Hematopoietic multipotent progenitor cell treated with erythropoietin and hydrocortisone succinate and interleukin-3 and kit ligand, for 8 days (in vitro differentiated cells): Measurements from ENCODE around the gene ONECUT3.
"Not testable (repeated sequence)": the region's sequence is repeated elsewhere in the genome, so short reads cannot be mapped to it uniquely, and the experiment has no call there.

Source experiments
- DNase-seq: peaks from one replicate; pipeline ENCODE4 v3.0.0-alpha.2; 2015

The ONECUT3 gene

DNA sequence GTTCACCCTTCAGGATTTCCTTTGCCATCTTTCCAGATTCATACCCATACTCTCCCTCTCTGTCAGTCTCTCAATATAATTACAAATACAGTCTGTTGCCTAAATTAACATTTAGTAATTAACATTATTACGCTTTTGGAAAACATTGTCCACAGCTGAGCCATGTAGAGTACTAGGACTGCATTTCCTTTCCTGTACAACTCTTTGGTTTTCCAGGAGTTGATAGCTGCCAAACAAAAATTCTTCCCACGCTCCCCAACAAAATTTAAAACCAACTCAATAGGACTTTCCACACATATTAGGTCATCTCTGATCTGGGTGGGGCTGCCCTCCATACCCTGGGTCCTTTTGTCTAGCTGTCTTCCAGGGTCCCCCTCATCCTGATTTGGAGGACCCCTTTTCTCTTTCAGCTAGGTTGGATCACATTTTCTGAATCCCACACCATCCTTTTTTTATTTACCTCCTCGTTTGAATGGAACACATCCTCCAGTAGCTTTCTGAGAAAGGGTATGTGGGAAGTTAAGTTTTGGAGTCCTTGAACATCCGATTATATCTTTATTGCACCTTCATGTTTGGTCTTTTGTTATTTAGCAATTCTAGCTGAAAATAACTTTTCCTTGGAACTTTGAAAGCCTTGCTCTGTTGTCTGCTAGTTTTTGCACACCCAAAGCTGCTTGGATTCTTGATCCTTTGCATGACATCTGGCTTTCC is 17.7 kb downstream of the ONECUT3 start:
- DNase-seq = no peak

DNA sequence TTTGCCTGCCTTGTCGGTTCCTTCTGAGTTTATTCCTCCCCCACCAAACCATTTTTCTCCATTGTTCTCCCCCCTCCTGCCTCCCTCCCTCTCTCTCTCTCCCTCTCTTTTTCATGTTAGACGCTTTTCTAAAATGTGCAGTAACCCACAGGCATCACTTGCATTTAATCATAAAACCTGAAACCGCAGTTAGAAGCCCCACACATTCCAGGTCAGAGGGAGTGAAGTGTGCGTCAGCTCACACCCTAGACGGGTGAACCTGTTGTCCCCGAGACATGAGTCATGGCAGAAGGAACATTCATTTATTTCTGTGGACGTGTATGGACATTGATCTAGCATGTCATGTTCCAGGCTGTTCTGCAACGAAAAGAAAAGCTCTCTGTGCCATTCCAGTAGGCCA is 19.9 kb downstream of the ONECUT3 start:
- DNase-seq = no peak

DNA sequence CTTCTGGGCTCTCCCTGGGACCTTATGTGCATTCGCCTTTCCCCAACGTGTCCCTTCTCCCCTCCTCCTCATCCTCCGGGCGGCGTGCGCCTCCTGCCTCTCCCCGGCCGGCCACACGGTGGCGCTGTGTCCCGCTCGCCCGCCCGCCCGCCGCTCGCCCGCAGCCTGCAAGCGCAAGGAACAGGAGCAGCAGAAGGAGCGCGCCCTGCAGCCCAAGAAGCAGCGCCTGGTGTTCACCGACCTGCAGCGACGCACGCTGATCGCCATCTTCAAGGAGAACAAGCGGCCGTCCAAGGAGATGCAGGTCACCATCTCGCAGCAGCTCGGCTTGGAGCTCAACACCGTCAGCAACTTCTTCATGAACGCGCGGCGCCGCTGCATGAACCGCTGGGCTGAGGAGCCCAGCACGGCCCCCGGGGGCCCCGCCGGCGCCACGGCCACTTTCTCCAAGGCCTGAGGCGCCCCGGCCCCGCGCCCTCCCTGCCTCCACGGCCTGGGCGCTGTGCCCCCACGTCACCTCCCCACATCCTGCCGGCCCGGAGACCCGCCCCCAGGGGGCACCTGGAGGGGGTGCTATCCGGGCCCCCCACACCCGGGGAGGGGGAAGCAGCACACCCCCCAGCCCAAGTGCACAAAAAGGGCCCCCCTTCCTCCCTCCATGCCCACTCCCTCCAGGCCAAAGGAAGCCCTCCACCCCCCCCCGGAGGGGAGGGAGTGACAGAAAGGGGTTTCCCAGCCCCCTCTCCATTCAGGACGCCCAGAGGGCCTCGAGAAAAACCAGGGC is 21.9 kb downstream of the ONECUT3 start:
- DNase-seq = peak; percentile 34

DNA sequence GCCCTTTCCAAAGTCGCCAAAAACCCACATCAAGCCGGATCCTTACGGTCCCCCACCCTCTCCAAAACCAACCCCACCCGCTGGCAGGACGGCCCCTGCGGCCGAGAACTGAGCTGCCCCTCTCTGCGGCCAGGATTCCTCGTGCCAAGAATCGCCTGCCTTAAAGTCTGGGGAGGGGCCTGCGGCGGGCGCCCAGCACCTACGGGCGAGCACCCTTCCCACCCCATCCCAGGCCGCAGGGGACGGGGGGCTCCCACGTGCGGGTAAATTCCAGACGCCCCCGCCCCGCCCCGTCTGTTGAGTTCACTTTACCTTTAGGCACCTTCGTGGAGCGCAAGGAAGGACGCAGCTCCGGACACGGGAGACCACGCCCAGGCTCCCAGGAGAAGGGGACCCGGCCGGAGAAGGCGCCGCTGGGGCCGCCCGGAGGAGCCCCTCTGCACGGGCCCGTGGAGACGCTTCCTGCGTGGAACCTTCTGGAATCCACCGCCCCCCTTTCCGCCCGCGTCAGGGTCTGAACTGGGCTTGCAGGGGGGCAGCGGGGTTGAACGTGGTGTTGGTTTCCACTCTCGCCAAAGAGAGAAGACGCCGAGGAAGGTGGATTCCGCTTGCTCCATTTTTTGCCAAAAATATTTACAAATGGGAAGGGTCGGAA is 22.8 kb downstream of the ONECUT3 start:
- DNase-seq = no peak

DNA sequence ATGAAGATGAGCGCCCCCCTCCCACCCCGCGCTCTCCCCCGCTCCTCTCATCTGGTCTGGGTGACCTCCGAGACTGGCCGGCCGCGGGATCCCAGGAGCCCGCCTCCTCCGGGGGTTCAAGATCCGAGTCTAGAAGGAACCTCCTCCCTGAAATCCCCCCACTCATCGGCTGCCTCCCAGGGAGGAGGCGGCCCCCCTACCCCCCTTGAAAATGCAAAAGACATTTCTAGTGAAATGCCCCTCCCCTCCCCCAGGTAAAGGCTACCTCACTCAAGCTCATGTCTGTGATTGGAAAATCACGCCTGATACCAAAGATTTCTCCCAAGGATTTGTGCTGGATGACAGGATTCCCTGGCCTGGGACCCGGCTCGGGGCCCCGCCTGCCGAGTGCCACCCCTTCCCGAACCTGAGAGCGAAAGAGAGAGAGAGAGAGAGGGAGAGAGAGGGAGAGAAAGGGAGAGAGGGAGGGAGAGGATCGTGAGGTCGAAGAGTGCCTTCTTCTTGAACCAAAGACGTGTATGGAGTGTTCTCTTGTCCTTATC is 23.4 kb downstream of the ONECUT3 start:
- DNase-seq = no peak

DNA sequence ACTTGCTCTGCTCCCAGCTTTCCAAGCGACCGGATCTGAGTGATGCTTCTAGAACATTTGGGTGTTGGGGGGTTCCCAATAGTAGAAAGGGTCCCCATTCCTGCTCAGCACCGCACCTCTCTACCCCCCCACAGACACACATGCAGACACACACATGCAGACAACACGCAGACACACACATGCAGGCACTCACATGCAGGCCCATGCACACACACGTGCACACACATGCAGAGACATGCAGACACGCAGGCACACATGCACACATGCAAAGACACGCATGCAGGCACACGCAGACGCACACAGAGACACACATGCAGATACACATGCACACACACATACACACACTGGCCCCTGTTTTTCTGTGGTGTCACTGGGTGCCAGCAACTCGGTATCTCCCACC is 23.8 kb downstream of the ONECUT3 start:
- DNase-seq = no peak

DNA sequence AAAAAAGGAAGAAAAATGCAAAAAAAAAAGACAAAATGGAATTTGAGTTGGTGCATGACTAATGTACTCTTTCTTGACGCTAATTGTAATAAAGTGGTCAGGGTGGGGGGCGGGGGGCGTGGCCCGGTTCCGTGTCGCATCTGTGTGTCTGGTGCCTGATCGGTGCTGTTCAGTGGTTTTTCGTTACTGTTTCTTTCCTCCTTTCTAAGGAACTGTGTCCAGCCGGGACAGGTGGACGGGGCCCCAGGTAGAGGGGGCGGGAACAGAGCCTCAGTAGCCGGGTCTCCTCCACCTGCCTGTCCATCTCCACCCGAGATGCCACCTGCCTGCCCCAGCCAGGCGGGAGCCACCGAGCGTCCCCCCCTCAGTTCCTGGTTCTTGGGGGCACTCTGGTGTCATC is 26.3 kb downstream of the ONECUT3 start:
- no peak for DNase-seq

DNA sequence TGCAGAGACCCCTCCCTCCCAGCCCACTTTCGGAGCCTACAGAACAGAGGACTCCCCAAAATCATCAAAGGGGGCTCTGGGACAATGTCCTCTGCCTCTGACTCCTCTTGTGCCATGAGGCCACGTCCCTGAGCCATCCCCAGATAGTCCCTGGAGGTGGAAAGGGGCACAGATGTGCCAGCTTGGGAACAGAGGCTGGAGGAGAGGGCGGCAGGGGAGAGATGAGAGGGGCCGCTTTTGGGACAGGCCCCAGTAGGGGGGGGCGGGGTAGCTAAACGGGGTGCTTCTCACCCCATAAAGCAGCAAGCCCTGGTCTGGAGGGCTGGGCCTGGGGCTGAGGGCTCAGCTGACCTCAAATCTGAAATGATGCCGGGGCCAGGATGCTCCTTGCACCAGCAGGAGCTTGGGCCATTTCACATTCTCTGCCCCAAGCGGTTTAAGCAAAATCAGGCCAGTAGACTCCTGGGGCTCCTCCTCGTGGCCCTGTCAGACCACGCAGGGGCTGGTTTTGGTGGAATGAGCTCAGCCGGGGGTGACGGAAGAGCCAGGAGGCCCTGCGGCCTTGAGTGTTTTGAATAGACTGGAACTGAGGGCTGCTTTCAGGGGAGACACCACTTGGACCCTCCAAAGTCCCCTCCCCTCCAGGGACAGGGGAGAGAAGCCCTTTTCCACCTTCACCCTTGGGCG is 27.1 kb downstream of the ONECUT3 start:
- DNase-seq = peak; percentile 41

DNA sequence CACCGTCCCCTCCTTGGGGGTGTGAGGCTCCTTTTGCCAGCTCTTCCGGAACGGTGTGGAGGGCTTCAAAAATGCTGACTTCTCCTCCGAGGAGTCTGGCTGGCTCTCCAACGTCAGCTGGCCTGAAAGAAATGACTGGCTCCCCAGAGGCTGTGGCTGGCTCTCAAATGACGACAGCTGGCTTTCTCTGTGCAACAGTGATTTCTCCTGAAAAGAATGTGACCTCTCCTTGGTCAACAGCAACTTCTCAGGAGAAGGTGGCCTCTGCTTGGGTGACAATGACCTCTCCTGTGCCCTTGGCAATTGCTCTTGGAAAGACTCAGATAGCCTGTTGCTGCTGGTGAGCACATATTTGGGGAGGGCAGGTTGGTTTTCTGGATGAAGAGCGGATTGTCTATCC is 29.2 kb downstream of the ONECUT3 start:
- DNase-seq = no peak

DNA sequence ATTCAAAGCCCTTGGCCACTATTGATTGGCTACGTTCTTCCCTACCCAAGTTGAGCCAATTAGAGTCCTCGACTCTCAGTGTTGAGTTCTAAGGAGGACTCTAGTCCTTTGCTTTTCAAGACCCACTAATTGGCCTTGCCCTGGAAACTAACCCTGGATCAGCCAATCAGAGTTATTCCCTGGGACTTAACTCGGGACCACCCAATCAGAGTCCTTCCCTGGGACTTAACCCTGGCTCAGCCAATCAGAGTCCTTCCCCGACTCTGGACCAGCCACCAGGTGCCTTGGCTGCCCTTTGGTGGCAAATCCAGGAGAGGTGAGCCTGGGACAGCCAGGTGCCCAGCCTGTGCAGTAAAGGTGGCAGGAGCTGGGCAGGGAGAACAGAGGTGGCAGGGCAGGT is 30.0 kb downstream of the ONECUT3 start:
- no peak for DNase-seq

DNA sequence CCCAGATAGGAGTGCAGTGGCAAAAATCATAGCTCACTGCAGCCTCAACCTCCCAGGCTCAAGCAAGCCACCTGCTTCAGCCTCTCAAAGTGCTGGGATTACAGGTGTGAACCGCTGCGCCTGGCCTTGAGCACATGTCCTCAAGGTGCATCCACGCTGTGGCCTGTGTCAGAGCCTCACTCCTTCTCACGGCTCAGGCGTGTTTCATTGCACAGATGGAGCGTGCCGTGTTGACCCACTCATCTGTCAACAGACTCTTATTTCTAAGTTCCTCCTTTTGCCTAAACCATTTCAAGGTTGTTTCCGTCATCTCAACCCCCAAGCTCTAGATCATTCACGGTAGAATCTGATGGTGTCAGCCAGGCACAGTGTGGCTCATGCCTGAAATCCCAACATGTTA is 30.6 kb downstream of the ONECUT3 start:
- no peak for DNase-seq

DNA sequence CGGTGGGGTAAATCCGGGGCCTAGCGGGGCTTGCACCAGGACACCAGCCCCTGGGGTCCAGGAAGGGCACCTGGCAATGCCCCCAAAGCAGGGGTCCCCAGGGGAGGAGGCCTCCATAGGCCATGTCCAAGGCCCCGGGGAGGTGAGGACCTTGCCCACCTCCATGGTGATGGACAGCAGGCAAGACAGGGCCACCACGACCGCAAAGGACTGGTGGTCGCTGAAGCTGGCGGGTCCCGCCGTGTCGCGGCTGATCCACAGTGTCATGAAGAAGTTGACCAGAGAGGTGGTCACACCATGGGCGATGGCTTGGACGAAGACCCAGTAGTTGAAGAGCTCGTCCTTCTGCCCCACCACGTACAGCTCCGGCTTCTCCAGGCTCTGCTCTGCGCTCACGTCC is 32.0 kb downstream of the ONECUT3 start:
- DNase-seq = no peak

DNA sequence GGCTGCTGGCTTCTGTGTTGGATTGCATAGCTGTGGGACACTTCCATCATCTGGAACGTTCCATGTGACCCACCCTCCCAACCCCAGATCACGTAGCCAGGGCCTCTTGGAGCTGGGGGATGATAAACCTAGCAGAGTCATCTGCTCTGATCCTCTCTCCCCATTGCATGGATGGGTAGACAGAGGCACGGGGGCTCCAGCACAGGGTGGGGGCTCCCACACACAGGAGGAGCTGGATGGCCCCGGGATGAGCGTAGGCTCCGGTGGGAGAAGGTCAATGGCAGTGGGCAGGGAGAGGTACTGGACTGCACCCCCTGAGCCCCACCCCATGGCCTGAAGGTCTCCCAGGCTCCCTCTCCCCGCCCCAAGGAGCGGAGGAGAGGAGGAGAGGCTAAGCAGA is 33.4 kb downstream of the ONECUT3 start:
- no peak for DNase-seq

DNA sequence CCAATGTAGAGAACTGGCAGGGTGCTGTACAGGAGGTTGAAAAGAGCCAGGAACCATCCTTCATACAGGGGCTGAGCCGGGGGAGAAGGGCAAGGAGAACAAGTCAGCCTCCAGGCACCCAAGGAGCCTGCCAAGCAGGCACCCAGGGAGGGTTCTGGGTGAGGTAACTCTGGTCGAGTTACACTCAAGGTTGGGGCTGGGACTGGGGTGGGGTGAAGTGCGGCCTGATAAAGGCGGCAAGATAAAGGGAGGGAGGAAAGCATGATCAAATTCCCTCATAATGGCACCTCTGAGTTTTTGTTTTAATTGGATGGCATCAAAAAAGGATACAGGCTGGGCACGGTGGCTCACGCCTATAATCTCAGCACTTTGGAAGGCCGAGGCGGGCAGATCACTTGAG is 33.8 kb downstream of the ONECUT3 start:
- DNase-seq = peak; percentile 15

DNA sequence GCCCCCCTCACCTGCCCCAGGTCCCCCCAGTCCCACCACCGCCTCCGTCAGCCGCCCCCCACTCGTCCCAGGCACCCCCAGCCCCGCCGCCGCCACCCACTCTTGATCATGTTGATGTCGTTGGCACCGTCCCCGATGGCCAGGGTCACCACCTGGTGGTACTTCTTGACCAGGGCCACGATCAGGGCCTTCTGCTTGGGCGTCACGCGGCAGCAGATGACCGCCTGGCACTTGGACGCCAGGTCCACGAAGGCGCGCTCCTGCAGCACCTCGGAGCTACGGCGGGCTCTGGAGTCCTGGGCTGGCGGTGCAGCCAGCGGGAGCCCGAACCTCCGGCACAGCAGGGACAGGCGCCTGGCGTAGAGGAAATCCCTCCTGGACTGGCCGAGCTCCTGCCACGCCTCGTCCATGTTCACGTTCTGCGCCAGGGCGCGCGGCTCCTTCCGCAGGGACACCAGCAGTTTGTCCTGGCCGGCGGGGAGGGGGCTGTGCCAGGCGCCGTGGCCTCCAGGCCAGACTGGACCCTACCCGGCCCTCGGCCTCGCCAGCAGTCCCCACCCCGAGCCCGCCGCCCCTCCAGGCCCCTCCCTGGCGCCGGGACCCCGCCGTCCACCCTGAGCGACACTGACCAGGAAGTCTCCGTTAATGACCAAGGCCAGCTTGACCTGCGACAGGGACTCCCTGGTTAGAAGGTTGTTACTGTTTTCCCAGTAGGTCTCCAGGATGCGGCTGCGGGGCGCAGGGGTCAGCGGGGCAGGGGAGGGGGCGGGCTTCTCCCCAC is 36.1 kb downstream of the ONECUT3 start:
- no peak for DNase-seq

DNA sequence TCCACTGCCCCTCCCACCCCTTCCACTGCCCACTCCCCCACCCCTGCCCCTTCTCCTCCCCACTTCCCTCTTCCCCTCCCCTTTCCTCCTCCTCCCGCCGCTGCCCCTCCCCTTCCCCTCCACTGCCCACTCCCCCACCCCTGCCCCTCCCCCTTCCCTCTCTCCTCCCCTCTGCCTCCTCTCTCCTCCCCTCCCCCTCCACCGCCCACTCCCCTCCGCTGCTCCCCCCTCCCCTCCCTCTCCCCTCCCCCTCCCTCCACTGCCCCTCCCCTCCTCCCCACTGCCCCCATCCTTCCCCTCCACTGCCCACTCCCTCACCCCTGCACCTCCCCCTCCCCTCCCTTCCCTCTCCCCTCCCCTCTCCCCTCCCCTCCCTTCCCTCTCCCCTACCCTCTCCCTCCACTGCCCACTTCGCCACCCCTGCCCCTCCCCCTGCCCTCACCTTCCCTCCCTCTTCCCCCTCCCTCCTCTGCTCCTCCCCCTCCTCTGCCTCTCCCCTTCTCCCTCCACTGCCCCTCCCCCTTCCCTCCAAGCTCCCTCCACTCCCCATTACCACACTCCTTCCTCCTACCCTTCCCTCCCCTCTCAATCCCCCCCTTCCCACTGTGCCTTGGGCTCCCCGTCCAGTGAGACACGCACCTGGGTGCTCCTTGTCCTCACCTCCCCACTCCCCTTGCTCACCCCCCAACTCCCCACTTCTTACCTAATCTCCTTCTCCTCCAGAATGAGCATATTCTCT is 36.9 kb downstream of the ONECUT3 start:
- no peak for DNase-seq

DNA sequence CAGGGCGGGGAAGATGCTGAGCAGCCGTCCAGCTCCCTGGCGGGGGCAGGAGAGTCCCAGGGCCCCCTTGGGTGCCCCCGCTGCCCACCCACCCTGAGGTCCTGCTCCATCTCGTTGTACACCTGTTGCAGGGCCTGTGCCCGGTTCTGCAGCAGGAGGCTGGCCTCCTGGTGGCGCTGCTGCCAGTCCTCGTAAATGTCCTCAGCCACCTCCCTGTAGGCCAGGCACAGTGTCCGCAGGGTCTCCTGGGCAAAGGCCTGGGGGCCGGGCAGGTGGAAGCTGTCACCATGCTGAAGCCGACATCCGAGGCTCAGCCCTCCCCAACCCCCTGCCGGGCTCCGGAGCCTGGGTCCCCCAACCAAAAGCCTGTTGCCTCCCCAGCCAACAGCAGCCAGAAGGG is 38.6 kb downstream of the ONECUT3 start:
- no peak for DNase-seq

DNA sequence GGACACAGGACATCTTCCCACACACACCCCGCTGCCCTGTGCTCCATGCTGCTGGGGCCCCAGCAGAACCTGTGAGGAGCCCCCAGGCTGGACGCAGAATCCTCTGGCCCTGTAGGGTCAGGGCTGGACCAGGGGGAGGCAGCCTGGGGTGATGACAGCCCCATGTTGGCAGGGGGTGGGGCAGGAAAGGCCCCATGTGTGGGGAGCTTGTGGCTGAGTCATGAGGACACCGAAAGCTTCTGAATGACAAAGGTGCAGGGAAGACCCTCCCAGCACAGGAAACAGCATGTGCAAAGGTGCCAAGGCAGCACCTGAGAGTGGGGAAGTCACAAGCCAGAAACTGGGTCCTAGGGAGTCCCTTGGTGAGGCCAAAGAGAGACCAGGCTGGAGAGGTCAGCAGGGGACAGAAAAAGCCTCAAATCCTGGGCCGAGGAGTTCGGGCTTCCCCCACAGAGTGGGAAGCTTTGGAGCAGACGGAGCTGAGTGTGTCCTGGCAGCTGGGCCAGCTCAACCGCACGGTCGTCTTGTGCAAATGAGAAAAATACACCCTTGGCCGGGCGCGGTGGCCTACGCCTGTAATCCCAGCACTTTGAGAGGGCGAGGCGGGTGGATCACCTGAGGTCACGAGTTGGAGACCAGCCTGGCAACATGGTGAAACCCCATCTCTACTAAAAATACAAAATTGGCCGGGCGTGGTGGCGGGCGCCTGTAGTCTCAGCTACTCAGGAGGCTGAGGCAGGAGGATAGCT is 41.3 kb downstream of the ONECUT3 start:
- DNase-seq = no peak

DNA sequence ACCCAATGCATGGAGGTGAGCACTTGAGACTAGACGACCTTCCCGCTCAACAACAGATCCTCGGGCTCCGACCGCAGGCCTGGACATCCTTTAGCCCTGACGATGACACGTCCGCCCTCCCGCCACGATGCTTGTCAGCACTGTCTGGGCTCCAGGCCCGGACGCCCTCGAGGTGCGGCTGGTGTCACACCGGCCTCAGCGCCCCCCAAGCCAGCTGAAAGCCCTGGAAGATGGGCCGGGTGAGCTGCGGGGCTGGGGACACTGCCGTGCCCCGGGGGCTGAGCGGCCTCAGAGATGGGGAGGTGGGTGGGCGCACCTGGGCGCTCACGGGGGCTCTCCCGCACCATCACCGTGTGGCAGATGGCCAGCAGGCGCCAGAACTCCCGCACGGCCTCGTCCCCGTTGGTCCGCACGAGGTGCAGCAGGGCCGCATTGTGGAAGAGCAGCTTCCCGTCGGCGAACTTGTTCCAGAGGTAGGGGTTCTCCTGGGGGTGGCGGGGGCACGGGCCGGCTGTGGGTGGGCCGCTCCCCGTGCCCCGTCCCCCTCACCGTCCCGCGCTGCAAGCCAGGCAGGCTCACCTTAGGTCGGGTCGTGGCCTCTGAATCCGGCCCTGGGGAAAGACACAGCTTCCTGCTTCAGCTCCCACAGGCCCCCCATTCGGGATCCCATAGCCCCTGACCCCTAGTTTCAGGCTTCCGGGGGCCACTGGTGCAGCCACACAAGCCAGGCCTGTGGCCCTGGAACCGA is 43.3 kb downstream of the ONECUT3 start:
- no peak for DNase-seq

DNA sequence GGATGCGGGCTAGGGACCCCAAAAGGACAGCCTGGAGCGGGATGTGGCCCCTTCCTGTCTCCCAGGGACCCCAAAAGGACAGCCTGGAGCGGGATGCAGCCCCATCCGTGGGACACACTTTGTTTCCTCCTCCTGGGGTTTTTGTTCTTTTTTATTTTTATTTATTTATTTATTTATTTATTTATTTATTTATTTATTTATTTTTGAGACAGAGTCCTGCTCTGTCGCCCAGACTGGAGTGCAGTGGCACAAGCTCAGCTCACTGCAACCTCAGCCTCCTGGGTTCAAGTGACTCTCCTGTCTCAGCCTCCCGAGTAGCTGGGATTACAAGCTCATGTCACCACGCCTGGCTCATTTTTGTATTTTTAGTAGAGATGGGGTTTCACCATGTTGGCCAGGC is 44.0 kb downstream of the ONECUT3 start:
- DNase-seq = not testable (repeated sequence)
